H1 (cell line): ENCODE data around the gene LTB4R. TPM values are rescaled to one million over a fixed set of nuclear protein-coding genes. Genes with fewer than 3 reads are reported as not detected.
A peak's percentile ranks its signal among the peaks of the same experiment; 100 is the strongest.

ENCODE experiments used
- CTCF ChIA-PET: fragments of 300-600 bp; sonication (Branson Sonifier 250); formaldehyde crosslinking; loops from one replicate; lab custom pipeline; 2021; ENCODE audit not compliant: partially characterized antibody; lab: Charles Lee
- POLR2A ChIA-PET: fragments of 300-600 bp; sonication (Branson Sonifier 250); formaldehyde crosslinking; loops from one replicate; lab custom pipeline; 2021; ENCODE audit warnings: inconsistent platforms; ENCODE audit not compliant: partially characterized antibody; lab: Charles Lee
- DNase-seq, 2 experiments: peaks; one replicate each; pipeline versions ENCODE4 v3.0.0 to v3.0.0-alpha.2; 2010 to 2022; ENCODE audit warnings: low spot score in 2 of 2, low read depth in 1 of 2, mixed read lengths in 1 of 2
- FAIRE-seq: peaks from 2 replicates; lab custom pipeline; 2011; peaks lifted over from hg19 to GRCh38; lab: Jason Lieb, UNC
- H2AFZ ChIP-seq: 2 replicates; pipeline ENCODE4 v1.8.1; 2012; ENCODE audit warnings: low read length, inconsistent platforms
- H2AK5ac ChIP-seq: 2 replicates; pipeline ENCODE4 v1.6.1; 2013; ENCODE audit warnings: low read depth, low read length
- H2BK120ac ChIP-seq: replicated peaks from 2 replicates; pipeline ENCODE3; 2013; ENCODE audit warnings: low read depth, low read length, inconsistent platforms
- H2BK12ac ChIP-seq: 2 replicates; pipeline ENCODE4 v1.6.1; 2013; ENCODE audit warnings: low read depth, low read length
- H2BK15ac ChIP-seq: 2 replicates; pipeline ENCODE4 v1.6.1; 2013; ENCODE audit warnings: low read length
- H2BK20ac ChIP-seq: 2 replicates; pipeline ENCODE4 v1.6.1; 2013; ENCODE audit warnings: low read length
- H2BK5ac ChIP-seq: 2 replicates; pipeline ENCODE4 v1.6.1; 2013; ENCODE audit warnings: low read depth, low read length
- H3K14ac ChIP-seq: 2 replicates; pipeline ENCODE4 v1.6.1; 2013; ENCODE audit warnings: inconsistent platforms; ENCODE audit not compliant: insufficient read length
- H3K18ac ChIP-seq: 2 replicates; pipeline ENCODE4 v1.6.1; 2013; ENCODE audit warnings: low read length; ENCODE audit errors: extremely low read depth
- H3K23ac ChIP-seq: 2 replicates; pipeline ENCODE4 v1.6.1; 2013; ENCODE audit warnings: inconsistent platforms; ENCODE audit not compliant: insufficient read length
- H3K23me2 ChIP-seq: 2 replicates; pipeline ENCODE4 v1.6.1; 2013; ENCODE audit warnings: low read depth, low read length
- H3K27ac ChIP-seq: 2 replicates; pipeline ENCODE4 v1.6.1; 2011; ENCODE audit warnings: low read depth, low read length, inconsistent platforms
- H3K27me3 ChIP-seq, 4 experiments: replicated peaks in 1 of 4; 1 replicate in 1 of 4; 2 replicates in 3 of 4; pipeline versions ENCODE4 v1.6.1 to v1.8.1; 2011 to 2013; ENCODE audit warnings: low read length in 3 of 4, mild to moderate bottlenecking in 3 of 4, inconsistent platforms in 2 of 4, mixed read lengths in 2 of 4, moderate library complexity in 1 of 4; ENCODE audit not compliant: control insufficient read depth in 3 of 4, insufficient read depth in 3 of 4; ENCODE audit errors: extremely low read depth in 1 of 4
- H3K36me3 ChIP-seq, 4 experiments: 2 replicates each; pipeline versions ENCODE4 v1.6.1 to v1.8.1; 2011 to 2013; ENCODE audit warnings: mild to moderate bottlenecking in 4 of 4, low read length in 3 of 4, moderate library complexity in 2 of 4, control low read depth in 1 of 4, inconsistent platforms in 1 of 4; ENCODE audit not compliant: insufficient read depth in 4 of 4, control insufficient read depth in 2 of 4
- H3K4ac ChIP-seq: replicated peaks from 2 replicates; pipeline ENCODE3; 2013; ENCODE audit warnings: low read length, low read depth, mixed read lengths, inconsistent platforms; ENCODE audit not compliant: insufficient read length
- H3K4me1 ChIP-seq, 4 experiments: replicated peaks in 1 of 4; 1 replicate in 1 of 4; 2 replicates in 3 of 4; pipeline versions ENCODE4 v1.6.1 to v1.8.1; 2011 to 2013; ENCODE audit warnings: low read length in 3 of 4, inconsistent platforms in 2 of 4, mixed read lengths in 1 of 4; ENCODE audit not compliant: insufficient read depth in 4 of 4, control insufficient read depth in 3 of 4
- H3K4me2 ChIP-seq, 2 experiments: 2 replicates each; pipeline versions ENCODE4 v1.6.1 to v1.8.1; 2011 to 2013; ENCODE audit warnings: low read depth in 2 of 2, low read length in 2 of 2, control low read depth in 1 of 2, inconsistent platforms in 1 of 2, mild to moderate bottlenecking in 1 of 2; ENCODE audit not compliant: insufficient read depth in 1 of 2
- H3K4me3 ChIP-seq, 4 experiments: fragments of 200-600, 300-600 bp in 1 of 4; sonication (generic), shearing (Covaris generic), sonication (Bioruptor Twin) in 1 of 4; 2 replicates each; pipeline versions ENCODE4 v1.5.1 to v1.8.1; 2011 to 2016; ENCODE audit warnings: low read length in 4 of 4, low read depth in 3 of 4, control low read depth in 2 of 4, inconsistent platforms in 2 of 4, mild to moderate bottlenecking in 2 of 4, mixed read lengths in 1 of 4, moderate library complexity in 1 of 4; ENCODE audit not compliant: insufficient read depth in 2 of 4; ENCODE audit errors: extremely low read depth in 1 of 4
- H3K56ac ChIP-seq: replicated peaks from 2 replicates; pipeline ENCODE3; 2013; ENCODE audit warnings: low read depth, mild to moderate bottlenecking, mixed read lengths, low read length, inconsistent platforms; ENCODE audit not compliant: insufficient read length
- H3K79me1 ChIP-seq: 2 replicates; pipeline ENCODE4 v1.6.1; 2013; ENCODE audit warnings: low read depth, low read length, control low read depth
- H3K79me2 ChIP-seq, 2 experiments: 2 replicates each; pipeline versions ENCODE4 v1.6.1 to v1.8.1; 2012 to 2013; ENCODE audit warnings: low read length in 2 of 2, mild to moderate bottlenecking in 2 of 2, inconsistent platforms in 1 of 2; ENCODE audit not compliant: insufficient read depth in 2 of 2, control insufficient read depth in 1 of 2
- H3K9ac ChIP-seq, 4 experiments: replicated peaks in 1 of 4; 1 replicate in 1 of 4; 2 replicates in 3 of 4; pipeline versions ENCODE4 v1.6.1 to v1.8.1; 2011 to 2013; ENCODE audit warnings: low read depth in 3 of 4, low read length in 3 of 4, control low read depth in 2 of 4, mild to moderate bottlenecking in 2 of 4, moderate library complexity in 2 of 4, inconsistent platforms in 1 of 4; ENCODE audit errors: extremely low read depth in 1 of 4
- H3K9me3 ChIP-seq, 2 experiments: 2 replicates each; pipeline versions ENCODE4 v1.6.1 to v1.8.1; 2012 to 2013; ENCODE audit warnings: mild to moderate bottlenecking in 2 of 2, moderate library complexity in 2 of 2, control low read depth in 1 of 2, inconsistent platforms in 1 of 2, low read depth in 1 of 2, low read length in 1 of 2, mixed read lengths in 1 of 2; ENCODE audit not compliant: insufficient read depth in 2 of 2
- H4K20me1 ChIP-seq, 2 experiments: replicated peaks in 1 of 2; 2 replicates each; pipeline versions ENCODE3 to v1.8.1; 2011 to 2013; ENCODE audit warnings: inconsistent platforms in 2 of 2, low read length in 2 of 2, mild to moderate bottlenecking in 1 of 2; ENCODE audit not compliant: insufficient read depth in 2 of 2, control insufficient read depth in 1 of 2
- H4K5ac ChIP-seq: 2 replicates; pipeline ENCODE4 v1.6.1; 2013; ENCODE audit warnings: low read length, low read depth, mixed read lengths, inconsistent platforms; ENCODE audit not compliant: insufficient read length
- H4K8ac ChIP-seq: 2 replicates; pipeline ENCODE4 v1.8.0; 2013; ENCODE audit warnings: mild to moderate bottlenecking, moderate library complexity, low read length, inconsistent platforms; ENCODE audit not compliant: insufficient read depth; ENCODE audit errors: extremely low read depth
- H4K91ac ChIP-seq: replicated peaks from 2 replicates; pipeline ENCODE3; 2013; ENCODE audit warnings: low read length, mixed read lengths, inconsistent platforms; ENCODE audit not compliant: insufficient read length
- BRCA1 ChIP-seq: IDR thresholded peaks from 2 replicates; pipeline ENCODE4 v1.6.1; 2012; ENCODE audit warnings: low read depth, low read length, improper control_type of control experiment
- CBX8 ChIP-seq: fragments of 300-800, 300-1000 bp; sonication (generic); IDR thresholded peaks from 2 replicates; pipeline ENCODE4 v1.7.1; 2016; ENCODE audit warnings: low read depth, low read length, borderline replicate concordance
- CTCF ChIP-seq, 3 experiments: IDR thresholded peaks; 1 replicate in 2 of 3; 2 replicates in 1 of 3; pipeline versions ENCODE4 v1.5.1 to v1.6.1; 2011; ENCODE audit warnings: low read length in 3 of 3, mild to moderate bottlenecking in 3 of 3, inconsistent platforms in 2 of 3, low read depth in 1 of 3, moderate library complexity in 1 of 3; ENCODE audit not compliant: insufficient read depth in 1 of 3; ENCODE audit errors: control extremely low read depth in 1 of 3
- FOSL1 ChIP-seq: IDR thresholded peaks from 2 replicates; pipeline ENCODE4 v1.6.1; 2011; ENCODE audit warnings: mild to moderate bottlenecking, low read depth, low read length, moderate library complexity; ENCODE audit not compliant: insufficient read depth
- HDAC6 ChIP-seq: IDR thresholded peaks from one replicate; pipeline ENCODE4 v1.7.1; 2012; ENCODE audit warnings: low read depth, mild to moderate bottlenecking, inconsistent platforms, low read length, moderate library complexity
- NANOG ChIP-seq: IDR thresholded peaks from 2 replicates; pipeline ENCODE4 v1.6.1; 2011; ENCODE audit warnings: low read length, low read depth, mild to moderate bottlenecking, inconsistent platforms; ENCODE audit not compliant: insufficient read depth, poor library complexity, severe bottlenecking
- POLR2A ChIP-seq, 2 experiments: IDR thresholded peaks; 1 replicate in 1 of 2; 2 replicates in 1 of 2; pipeline ENCODE4 v1.6.1; 2011; ENCODE audit warnings: low read depth in 2 of 2, low read length in 2 of 2, mild to moderate bottlenecking in 2 of 2; ENCODE audit errors: control extremely low read depth in 1 of 2
- RBBP5 ChIP-seq: IDR thresholded peaks from 2 replicates; pipeline ENCODE4 v1.7.1; 2012; ENCODE audit warnings: low read depth, mild to moderate bottlenecking, inconsistent platforms, low read length, moderate library complexity, borderline replicate concordance
- SP1 ChIP-seq: IDR thresholded peaks from 2 replicates; pipeline ENCODE4 v1.6.1; 2011; ENCODE audit warnings: low read depth, low read length
- TAF7 ChIP-seq: optimal IDR thresholded peaks from 2 replicates; pipeline ENCODE3; 2011; ENCODE audit warnings: low read depth, mild to moderate bottlenecking, inconsistent platforms, low read length, moderate library complexity, borderline replicate concordance
- WGBS, 2 experiments: shearing (Covaris generic) in 1 of 2; methylation state at CpG; one replicate each; pipeline versions ENCODE4 v1.1.6 to v1.1.7; 2013 to 2015; ENCODE audit warnings: low lambda C conversion rate in 2 of 2, mixed read lengths in 2 of 2, inconsistent platforms in 1 of 2, low coverage in 1 of 2, missing lambda C conversion rate in 1 of 2; ENCODE audit not compliant: insufficient replicate concordance in 2 of 2, insufficient coverage in 1 of 2, insufficient read length in 1 of 2; ENCODE audit errors: extremely low coverage in 1 of 2, missing lambda C conversion rate in 1 of 2; 5-methylcytosine and 5-hydroxymethylcytosine counted together
- polyA plus RNA-seq, 7 experiments: library from polyadenylated mRNA; depleted of rRNA in 3 of 7; stranded (reverse) in 5 of 7; unstranded in 2 of 7; fragments of >200 nt in 5 of 7; fragments of 200-250 nt in 2 of 7; gene quantifications; 1 replicate in 5 of 7; 2 replicates in 1 of 7; 4 replicates in 1 of 7; pipeline versions ENCODE4 v1.2.1 to v1.2.3, GENCODE V29; 2011 to 2013; ENCODE audit warnings: missing spikeins in 2 of 7, mixed read lengths in 2 of 7
- total RNA-seq: library from RNA; stranded (reverse); fragmentation: NEBNext Ultra II Directional; extraction: Animal tissue kit (Norgen Biotek cat#: 25700); gene quantifications from 2 replicates; pipeline ENCODE4 v1.2.1, GENCODE V29; 2021
- TF ChIP-seq, protein P1 (sequence below): IDR thresholded peaks from 2 replicates; pipeline ENCODE4 v1.6.1; 2012; ENCODE audit warnings: inconsistent platforms

The LTB4R gene
- total and polyA plus RNA-seq, 2 of the 8 experiments (the other 6 are each of a cell fraction or from before 2014, with no cell fraction given): 4.1 to 6.7 TPM

GRCh38 chr14:24322672-24323071 is 11.4 kb downstream of the LTB4R start:
- no peak overlapping the region; the same call in 1 of the 2 replicates for H4K8ac ChIP-seq
- H2BK12ac ChIP-seq: 0 out of 2 replicates have a peak overlapping the region, but pooled peaks have one; percentile 17
- no peak overlapping the region for H3K27ac ChIP-seq
- H3K56ac ChIP-seq: no peak overlapping the region
- no peak overlapping the region for H2AK5ac ChIP-seq
- H4K91ac ChIP-seq: no peak overlapping the region
- H3K18ac ChIP-seq: no peak overlapping the region
- no peak overlapping the region for H4K5ac ChIP-seq
- H3K36me3 ChIP-seq: no peaks in the 10 kb centered on the region
- no peaks in the 10 kb centered on the region for H3K9me3 ChIP-seq
- DNase-seq: no peak
- no peak overlapping the region for H2BK20ac ChIP-seq
- H3K9ac ChIP-seq: no peak overlapping the region
- no peak overlapping the region for H3K23ac ChIP-seq
- no peak for FAIRE-seq
- H4K20me1 ChIP-seq: no peaks in the 10 kb centered on the region
- H3K79me2 ChIP-seq: no peaks in the 10 kb centered on the region
- no peak overlapping the region for H2BK5ac ChIP-seq
- no peak overlapping the region for H3K4me2 ChIP-seq
- peaks cover 0 to 37% (median 21%) of the 10 kb centered on the region in 4 experiments; a peak in 6 of 7 replicates for H3K27me3 ChIP-seq
- CTCF ChIA-PET: interaction anchor here (0.6 to 27.8 kb wide), 13 partner anchors 9 to 105 kb away, joined by 3 to 664 read pairs (median 4); partner anchors contain the start of genes CBLN3, CIDEB, KHNYN and TINF2
- H3K4me3 ChIP-seq: no peak overlapping the region
- no peak overlapping the region for H2BK15ac ChIP-seq
- H3K79me1 ChIP-seq: no peaks in the 10 kb centered on the region
- H3K4me1 ChIP-seq: no peaks in the 10 kb centered on the region
- no peak overlapping the region for H2BK120ac ChIP-seq
- no peak overlapping the region for H3K4ac ChIP-seq
- no peak overlapping the region for H3K14ac ChIP-seq
- no peak overlapping the region for H2AFZ ChIP-seq
- H3K23me2 ChIP-seq: no peaks in the 10 kb centered on the region; the same call in 1 of the 2 replicates
- POLR2A ChIA-PET: interaction anchor here (1.0 to 1.6 kb wide), 5 partner anchors 11 to 114 kb away, joined by 3 to 6 read pairs (median 4); partner anchors contain the start of genes ADCY4, DHRS1, NOP9 and RIPK3
- WGBS, 2 experiments: 86% methylated on average over 9 of the region's 10 CpGs; no CpG with 5 or more reads in 1 of the 2 experiments
- no peak for TF ChIP-seq TAF7
- no peak for TF ChIP-seq NANOG
- no peak for TF ChIP-seq HDAC6
- no peak for TF ChIP-seq SP1
- no peak for TF ChIP-seq FOSL1
- TF ChIP-seq CTCF (IDR thresholded peaks at IDR 0.05; ENCODE audit: control extremely low read depth in 1 of 3, insufficient read depth in 1 of 3, low read depth in 1 of 3, low read length in 3 of 3): no peak
- TF ChIP-seq CBX8: no peak
- TF ChIP-seq, protein P1, sequence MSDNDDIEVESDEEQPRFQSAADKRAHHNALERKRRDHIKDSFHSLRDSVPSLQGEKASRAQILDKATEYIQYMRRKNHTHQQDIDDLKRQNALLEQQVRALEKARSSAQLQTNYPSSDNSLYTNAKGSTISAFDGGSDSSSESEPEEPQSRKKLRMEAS: no peak
- no peak for TF ChIP-seq BRCA1
- no peak for TF ChIP-seq RBBP5
- no peak for TF ChIP-seq POLR2A (IDR thresholded peaks at IDR 0.05; ENCODE audit: control extremely low read depth in 1 of 2, low read depth in 2 of 2, low read length in 2 of 2)
